OCI-LY3 (cell line): ENCODE data around the gene GJA1.

Experiments
- CTCF ChIP-seq: fragments of 200-600, 300-600 bp; sonication (generic); IDR thresholded peaks from 2 replicates; pipeline ENCODE4 v1.5.1; 2014; ENCODE audit warnings: antibody characterized with exemption, low read length, low read depth
- EZH2phosphoT487 ChIP-seq: fragments of 200-600 bp; shearing (Covaris generic); IDR thresholded peaks from 2 replicates; pipeline ENCODE4 v1.6.1; 2018; ENCODE audit warnings: antibody characterized with exemption, mixed run types, low read depth

- no peak for TF ChIP-seq CTCF
- no peak for TF ChIP-seq EZH2phosphoT487
Observed at GRCh38 chr6:121408321-121408720, 27.1 kb upstream of the GJA1 start.
